Measurements from ENCODE around the gene VAV3.

DNA sequence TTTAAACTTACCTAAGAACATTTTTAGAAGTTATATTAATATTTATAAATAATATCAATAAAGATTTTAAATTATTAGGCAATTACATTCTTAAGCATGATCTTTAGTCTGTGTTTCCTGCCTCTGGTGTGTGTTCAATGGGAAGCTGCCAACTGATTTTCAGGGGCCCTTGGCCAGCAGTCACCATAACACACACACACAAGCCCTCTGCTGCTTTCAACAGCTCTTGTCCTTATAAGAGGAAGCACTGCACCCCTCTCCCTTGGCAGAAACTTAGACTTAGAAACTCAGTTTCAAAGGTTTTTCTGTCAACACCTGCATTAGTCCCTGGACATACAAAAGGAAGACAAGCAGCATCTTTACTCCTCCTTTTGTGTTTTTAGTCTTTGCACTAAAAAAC lies 81.4 kb downstream of the VAV3 start:
- TF ChIP-seq, protein P1, sequence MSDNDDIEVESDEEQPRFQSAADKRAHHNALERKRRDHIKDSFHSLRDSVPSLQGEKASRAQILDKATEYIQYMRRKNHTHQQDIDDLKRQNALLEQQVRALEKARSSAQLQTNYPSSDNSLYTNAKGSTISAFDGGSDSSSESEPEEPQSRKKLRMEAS (IDR thresholded peaks at IDR 0.05), result no peak
- TF ChIP-seq GABPA (IDR thresholded peaks at IDR 0.05; ENCODE audit: borderline replicate concordance, insufficient read depth, low read length) (no peak), EP300 (IDR thresholded peaks at IDR 0.05; ENCODE audit: borderline replicate concordance in 1 of 2, low read depth in 2 of 2, low read length in 2 of 2) (no peak)
